PC-9 (cell line): ENCODE measurements around the gene HOXC10. TPM values are rescaled to one million over a fixed set of nuclear protein-coding genes. Genes with fewer than 3 reads are reported as not detected.

ENCODE experiments used
- BruUV-seq: library from RNA; stranded (reverse); fragments of 400-500 nt; replicated peaks from 2 replicates; lab custom pipeline; 2021; lab: Mats Ljungman, UMichigan
- CTCF ChIA-PET: fragments of 300-600 bp; sonication (Branson Sonifier 250); formaldehyde crosslinking; loops from one replicate; lab custom pipeline; 2022; ENCODE audit warnings: antibody characterized with exemption; lab: Charles Lee
- POLR2A ChIA-PET: fragments of 300-600 bp; sonication (Branson Sonifier 250); formaldehyde crosslinking; loops from one replicate; lab custom pipeline; 2022; ENCODE audit warnings: antibody characterized with exemption; ENCODE audit not compliant: unreplicated experiment; lab: Charles Lee
- DNase-seq, 2 experiments: peaks; one replicate each; pipeline versions ENCODE4 v3.0.0 to v3.0.0-alpha.2; 2015 to 2022; ENCODE audit warnings: mixed read lengths in 1 of 2
- H2AFZ ChIP-seq: fragments of 200-600 bp; sonication (generic); 2 replicates; pipeline ENCODE4 v1.8.1; 2017; ENCODE audit warnings: antibody characterized with exemption
- H3F3A ChIP-seq: fragments of 200-600 bp; sonication (generic); 2 replicates; pipeline ENCODE4 v1.8.1; 2017; ENCODE audit warnings: antibody characterized with exemption, mild to moderate bottlenecking, low read depth; ENCODE audit not compliant: insufficient read depth
- H3K27ac ChIP-seq: fragments of 200-600 bp; sonication (generic); 2 replicates; pipeline ENCODE4 v1.6.1; 2016; ENCODE audit warnings: mixed run types
- H3K27me3 ChIP-seq: fragments of 200-600 bp; sonication (generic); 2 replicates; pipeline ENCODE4 v1.6.1; 2016; ENCODE audit warnings: low read depth, mixed run types; ENCODE audit not compliant: insufficient read depth
- H3K36me3 ChIP-seq: fragments of 200-600 bp; sonication (generic); 2 replicates; pipeline ENCODE4 v1.6.1; 2016; ENCODE audit warnings: low read depth, mixed run types
- H3K4me1 ChIP-seq: fragments of 200-600 bp; sonication (generic); replicated peaks from 2 replicates; pipeline ENCODE4 v1.6.1; 2016; ENCODE audit warnings: mixed run types; ENCODE audit not compliant: insufficient read depth
- H3K4me2 ChIP-seq: fragments of 200-600 bp; sonication (generic); 2 replicates; pipeline ENCODE4 v1.6.1; 2017; ENCODE audit warnings: mixed run types
- H3K4me3 ChIP-seq: fragments of 200-600 bp; sonication (generic); 2 replicates; pipeline ENCODE4 v1.6.1; 2016; ENCODE audit warnings: mixed run types
- H3K79me2 ChIP-seq: fragments of 200-600 bp; sonication (generic); 2 replicates; pipeline ENCODE4 v1.6.1; 2017; ENCODE audit warnings: low read depth, mixed run types
- H3K9me2 ChIP-seq: fragments of 200-600 bp; sonication (generic); 2 replicates; pipeline ENCODE4 v1.8.1; 2017; ENCODE audit warnings: mild to moderate bottlenecking; ENCODE audit not compliant: insufficient read depth
- H3K9me3 ChIP-seq: fragments of 200-600 bp; sonication (generic); 2 replicates; pipeline ENCODE4 v1.8.1; 2016; ENCODE audit warnings: low read depth; ENCODE audit not compliant: insufficient read depth
- H4K20me1 ChIP-seq: fragments of 200-600 bp; sonication (generic); 2 replicates; pipeline ENCODE4 v1.8.1; 2017; ENCODE audit not compliant: insufficient read depth
- EZH2 ChIP-seq: fragments of 200-600 bp; sonication (generic); IDR thresholded peaks from 2 replicates; pipeline ENCODE4 v1.8.0; 2017; ENCODE audit warnings: antibody characterized with exemption, low read depth
- intact Hi-C: fragments of 100-400 bp; cut with micrococcal nuclease; formaldehyde crosslinking; loops from one replicate; pipeline ENCODE4 v1.10.0; 2022; ENCODE audit not compliant: unreplicated experiment
- total RNA-seq: library from RNA; stranded (reverse); gene quantifications from 2 replicates; pipeline ENCODE4 v1.2.3, GENCODE V29; 2021
- TF ChIP-seq, protein P1 (sequence below): fragments of 200-600 bp; sonication (generic); conservative IDR thresholded peaks from 2 replicates; pipeline ENCODE4 v1.6.1; 2017; ENCODE audit warnings: mixed run types, antibody characterized with exemption, mild to moderate bottlenecking, moderate library complexity

Gene HOXC10
- total RNA-seq, 1 experiment from 2014 or later: 1.1 TPM

DNA sequence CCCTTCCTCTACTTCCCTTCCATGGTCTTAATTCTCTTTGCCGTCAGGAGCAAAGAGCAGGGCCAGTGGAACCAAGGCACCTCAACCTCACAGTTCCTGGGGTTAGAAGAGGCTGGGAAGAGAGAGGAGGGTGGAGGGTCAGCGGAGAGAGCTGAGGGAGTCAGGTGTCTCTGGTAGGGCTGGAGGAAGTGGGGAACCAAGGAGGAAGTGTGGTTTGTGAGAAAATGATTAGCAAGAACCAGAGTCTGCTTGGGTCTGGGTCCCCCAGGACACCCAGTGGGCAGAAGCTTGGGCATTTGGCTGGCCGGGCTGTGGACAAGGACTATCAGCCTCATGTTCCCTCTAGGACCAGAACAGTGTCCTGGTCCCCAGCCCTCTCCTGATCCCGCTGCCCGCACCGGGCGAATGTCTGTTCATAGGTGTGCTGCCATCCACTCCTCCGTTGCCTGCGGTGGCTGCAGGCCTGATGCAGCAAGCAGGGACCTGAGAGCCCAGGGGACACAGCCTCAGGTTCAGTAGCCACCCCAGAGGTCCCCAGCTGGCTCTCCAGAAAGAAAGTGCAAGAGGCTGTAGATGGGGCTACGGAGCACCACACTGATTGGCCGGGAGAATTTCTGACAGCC is 27.9 kb upstream of the HOXC10 start:
- TF ChIP-seq EZH2: no peak
- TF ChIP-seq, protein P1, sequence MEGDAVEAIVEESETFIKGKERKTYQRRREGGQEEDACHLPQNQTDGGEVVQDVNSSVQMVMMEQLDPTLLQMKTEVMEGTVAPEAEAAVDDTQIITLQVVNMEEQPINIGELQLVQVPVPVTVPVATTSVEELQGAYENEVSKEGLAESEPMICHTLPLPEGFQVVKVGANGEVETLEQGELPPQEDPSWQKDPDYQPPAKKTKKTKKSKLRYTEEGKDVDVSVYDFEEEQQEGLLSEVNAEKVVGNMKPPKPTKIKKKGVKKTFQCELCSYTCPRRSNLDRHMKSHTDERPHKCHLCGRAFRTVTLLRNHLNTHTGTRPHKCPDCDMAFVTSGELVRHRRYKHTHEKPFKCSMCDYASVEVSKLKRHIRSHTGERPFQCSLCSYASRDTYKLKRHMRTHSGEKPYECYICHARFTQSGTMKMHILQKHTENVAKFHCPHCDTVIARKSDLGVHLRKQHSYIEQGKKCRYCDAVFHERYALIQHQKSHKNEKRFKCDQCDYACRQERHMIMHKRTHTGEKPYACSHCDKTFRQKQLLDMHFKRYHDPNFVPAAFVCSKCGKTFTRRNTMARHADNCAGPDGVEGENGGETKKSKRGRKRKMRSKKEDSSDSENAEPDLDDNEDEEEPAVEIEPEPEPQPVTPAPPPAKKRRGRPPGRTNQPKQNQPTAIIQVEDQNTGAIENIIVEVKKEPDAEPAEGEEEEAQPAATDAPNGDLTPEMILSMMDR: no peak
- H3K79me2 ChIP-seq: no peaks in the 10 kb centered on the region
- no peaks in the 10 kb centered on the region for H3K9me3 ChIP-seq
- intact Hi-C loops: no loop called here
- ChIA-PET POLR2A (no interaction called here), CTCF (no interaction called here)
- no peaks in the 10 kb centered on the region for H3K9me2 ChIP-seq
- no peak for DNase-seq
- no peaks in the 10 kb centered on the region for H3K27me3 ChIP-seq
- no peak overlapping the region for H3K27ac ChIP-seq
- H4K20me1 ChIP-seq: no peaks in the 10 kb centered on the region
- H3F3A ChIP-seq: peaks cover 14% of the 10 kb centered on the region; the same call in 1 of the 2 replicates
- no peak overlapping the region for H3K4me3 ChIP-seq
- no TSS peak for BruUV-seq
- peaks cover 15% of the 10 kb centered on the region for H3K4me1 ChIP-seq
- no peak overlapping the region for H3K4me2 ChIP-seq
- H2AFZ ChIP-seq: no peak overlapping the region
- no peaks in the 10 kb centered on the region for H3K36me3 ChIP-seq

DNA sequence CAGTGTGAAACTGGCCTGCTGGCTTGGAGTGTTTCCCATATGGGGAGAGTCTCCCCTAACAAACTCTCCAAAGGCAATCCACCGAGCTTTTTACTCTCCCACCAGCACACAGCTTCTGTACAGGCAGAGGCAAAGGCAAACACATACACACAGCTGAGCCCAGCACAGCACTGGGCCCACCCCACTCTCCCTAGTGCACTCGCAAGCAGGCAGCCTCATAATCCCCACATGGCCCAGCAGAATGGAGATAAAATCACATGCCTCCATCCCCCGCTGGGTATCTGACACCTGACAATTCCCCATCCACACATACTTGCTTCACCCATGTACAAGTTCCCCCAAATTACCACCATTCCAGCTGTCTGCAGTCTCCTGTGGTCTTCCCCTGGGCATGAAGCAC is 26.8 kb upstream of the HOXC10 start:
- Histone ChIP-seq H3K27me3 (no peaks in the 10 kb centered on the region), H3K4me2 (no peak overlapping the region), H3K9me3 (no peaks in the 10 kb centered on the region), H3K36me3 (no peaks in the 10 kb centered on the region), H3K79me2 (no peaks in the 10 kb centered on the region), H3K4me1 (peaks cover 12% of the 10 kb centered on the region), H3K27ac (no peak overlapping the region), H2AFZ (no peak overlapping the region), H3F3A (peaks cover 7% of the 10 kb centered on the region; the same call in 1 of the 2 replicates), H4K20me1 (no peaks in the 10 kb centered on the region), H3K9me2 (no peaks in the 10 kb centered on the region), H3K4me3 (no peak overlapping the region)
- ChIA-PET POLR2A (no interaction called here), CTCF (no interaction called here)
- DNase-seq: no peak
- no peak for TF ChIP-seq EZH2
- no TSS peak for BruUV-seq
- intact Hi-C loops: no loop called here

DNA sequence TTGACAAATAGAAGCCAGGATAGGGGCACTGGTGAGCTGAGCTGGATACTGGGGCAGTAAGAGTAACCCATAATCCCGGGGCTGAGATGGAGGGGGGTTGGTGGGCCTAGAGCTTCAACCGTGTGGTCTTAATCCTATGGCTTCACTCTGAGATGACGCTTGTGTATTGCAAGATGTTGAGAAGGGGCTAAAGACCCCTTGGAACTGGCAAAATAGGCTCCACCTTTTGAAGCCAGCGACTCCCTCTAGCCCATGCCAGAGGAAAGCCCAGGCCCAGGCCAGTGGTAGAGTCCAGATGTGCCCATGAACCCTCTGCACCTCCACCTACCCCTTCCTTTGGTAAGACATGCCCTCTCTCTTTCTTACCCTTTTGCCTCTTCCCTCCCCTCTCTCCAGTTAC is 25.6 kb upstream of the HOXC10 start:
- Histone ChIP-seq H3F3A (no peaks in the 10 kb centered on the region), H3K9me2 (no peaks in the 10 kb centered on the region), H3K27me3 (no peaks in the 10 kb centered on the region), H4K20me1 (no peaks in the 10 kb centered on the region), H3K27ac (no peak overlapping the region), H3K36me3 (no peaks in the 10 kb centered on the region), H3K9me3 (no peaks in the 10 kb centered on the region), H3K4me2 (no peak overlapping the region), H3K79me2 (no peaks in the 10 kb centered on the region), H3K4me1 (peaks cover under 1% of the 10 kb centered on the region; the same call in 1 of the 2 replicates), H3K4me3 (no peak overlapping the region), H2AFZ (no peak overlapping the region)
- intact Hi-C loops: no loop called here
- no peak for DNase-seq
- CTCF ChIA-PET: interaction anchor here (0.6 kb wide), 1 partner anchor 38 kb away, joined by 3 read pairs; no protein-coding TSS in a partner anchor
- POLR2A ChIA-PET: no interaction called here
- TF ChIP-seq, protein P1: no peak
- TF ChIP-seq EZH2: no peak
- no TSS peak for BruUV-seq
